BLaER1 treated with 17β-estradiol and CSF1 and Interleukin-3, amounts not matched to agents 10 nM and 100 nM (cell line): Measurements from ENCODE around the gene PARG.
"Not testable (repeated sequence)": the region's sequence is repeated elsewhere in the genome, so short reads cannot be mapped to it uniquely, and the experiment has no call there.

Experiments
- H3K27ac ChIP-seq, 11 experiments: shearing (Covaris generic); formaldehyde crosslinking; 2 replicates each; pipeline ENCODE4 v1.8.1; 2022
- H3K27me3 ChIP-seq, 11 experiments: shearing (Covaris generic); formaldehyde crosslinking; 2 replicates each; pipeline ENCODE4 v1.8.1; 2022
- H3K36me3 ChIP-seq, 11 experiments: shearing (Covaris generic); formaldehyde crosslinking; 2 replicates each; pipeline ENCODE4 v1.8.1; 2022
- H3K4me1 ChIP-seq, 10 experiments: shearing (Covaris generic); formaldehyde crosslinking; 2 replicates each; pipeline ENCODE4 v1.8.1; 2022
- H3K4me2 ChIP-seq, 11 experiments: shearing (Covaris generic); formaldehyde crosslinking; 2 replicates each; pipeline ENCODE4 v1.8.1; 2022
- H3K4me3 ChIP-seq, 10 experiments: shearing (Covaris generic); formaldehyde crosslinking; 2 replicates each; pipeline ENCODE4 v1.8.1; 2022
- H3K9ac ChIP-seq, 11 experiments: shearing (Covaris generic); formaldehyde crosslinking; 2 replicates each; pipeline ENCODE4 v1.8.1; 2022
- H3K9me3 ChIP-seq, 11 experiments: shearing (Covaris generic); formaldehyde crosslinking; replicated peaks in 1 of 11; 2 replicates each; pipeline ENCODE4 v1.8.1; 2022
- H4K20me1 ChIP-seq, 11 experiments: shearing (Covaris generic); formaldehyde crosslinking; 2 replicates each; pipeline ENCODE4 v1.8.1; 2022
- Cebpa-rat ChIP-seq, 11 experiments: shearing (Covaris generic); IDR thresholded peaks; 2 replicates each; pipeline ENCODE4 v1.8.1; 2022

Gene PARG

GRCh38 chr10:49775014-49775413, 166.8 kb downstream of the PARG start:
- Histone ChIP-seq H3K4me3 (no peak overlapping the region), H3K27ac (no peak overlapping the region), H3K36me3 (no peaks in the 10 kb centered on the region), H3K9me3 (peaks cover 0 to 6% (median 0%) of the 10 kb centered on the region in 11 experiments; a peak in 1 of 22 replicates), H4K20me1 (no peaks in the 10 kb centered on the region), H3K4me2 (no peak overlapping the region), H3K9ac (no peak overlapping the region), H3K27me3 (no peaks in the 10 kb centered on the region), H3K4me1 (peaks cover 0 to 4% (median 0%) of the 10 kb centered on the region in 10 experiments; a peak in 1 of 20 replicates)
- no peak for TF ChIP-seq Cebpa-rat (IDR thresholded peaks at IDR 0.05)

GRCh38 chr10:49772944-49773343, 168.9 kb downstream of the PARG start:
- not testable (repeated sequence) for H3K27ac ChIP-seq, H4K20me1 ChIP-seq, H3K9ac ChIP-seq, H3K27me3 ChIP-seq, H3K4me3 ChIP-seq, H3K4me2 ChIP-seq, H3K4me1 ChIP-seq, H3K36me3 ChIP-seq
- peaks cover 0 to 11% (median 5%) of the 10 kb centered on the region in 11 experiments; a peak in 9 of 22 replicates for H3K9me3 ChIP-seq

GRCh38 chr10:49771046-49771445, 170.8 kb downstream of the PARG start:
- not testable (repeated sequence) for H3K36me3 ChIP-seq, H3K4me2 ChIP-seq, H3K4me1 ChIP-seq

GRCh38 chr10:49769692-49770091, 172.1 kb downstream of the PARG start:
- Histone ChIP-seq H3K27me3 (no peaks in the 10 kb centered on the region), H3K36me3 (no peaks in the 10 kb centered on the region), H3K27ac (no peak overlapping the region)

More at GRCh38 chr10:49771046-49771445, 170.8 kb downstream of the PARG start:
- H3K9ac ChIP-seq, H3K4me3 ChIP-seq, H3K27me3 ChIP-seq, H3K27ac ChIP-seq, H4K20me1 ChIP-seq: not testable (repeated sequence)
- H3K9me3 ChIP-seq, result peaks cover 4 to 21% (median 13%) of the 10 kb centered on the region in 11 experiments; a peak in 12 of 22 replicates

GRCh38 chr10:49768731-49769130, 173.1 kb downstream of the PARG start:
- Histone ChIP-seq H3K4me1 (peaks cover 0 to 4% (median 0%) of the 10 kb centered on the region in 10 experiments; a peak in 1 of 20 replicates), H3K4me3 (no peak overlapping the region), H3K36me3 (no peaks in the 10 kb centered on the region), H3K9me3 (peaks cover 4 to 21% (median 13%) of the 10 kb centered on the region in 11 experiments; a peak in 12 of 22 replicates), H3K4me2 (no peak overlapping the region), H3K9ac (no peak overlapping the region), H3K27me3 (no peaks in the 10 kb centered on the region), H3K27ac (no peak overlapping the region), H4K20me1 (0 out of 22 replicates have a peak, but pooled peaks cover 0 to 2% (median 0%) of the 10 kb centered on the region in 11 experiments)
- no peak for TF ChIP-seq Cebpa-rat (IDR thresholded peaks at IDR 0.05)

More at GRCh38 chr10:49769692-49770091, 172.1 kb downstream of the PARG start:
- Histone ChIP-seq H3K4me2 (no peak overlapping the region), H3K4me3 (no peak overlapping the region), H3K4me1 (peaks cover 0 to 4% (median 0%) of the 10 kb centered on the region in 10 experiments; a peak in 1 of 20 replicates), H3K9me3 (peaks cover 4 to 21% (median 13%) of the 10 kb centered on the region in 11 experiments; a peak in 12 of 22 replicates), H3K9ac (no peak overlapping the region), H4K20me1 (no peaks in the 10 kb centered on the region)
- TF ChIP-seq Cebpa-rat (IDR thresholded peaks at IDR 0.05), result no peak

- no peak for TF ChIP-seq Cebpa-rat (IDR thresholded peaks at IDR 0.05)
- H4K20me1 ChIP-seq, result 0 out of 22 replicates have a peak, but pooled peaks cover 0 to 6% (median 0%) of the 10 kb centered on the region in 11 experiments
- no peak overlapping the region for H3K27ac ChIP-seq
- no peak overlapping the region for H3K4me2 ChIP-seq
- H3K9me3 ChIP-seq, result peaks cover 4 to 21% (median 13%) of the 10 kb centered on the region in 11 experiments; a peak in 12 of 22 replicates
- H3K27me3 ChIP-seq, result no peaks in the 10 kb centered on the region
- no peak overlapping the region for H3K9ac ChIP-seq
- no peaks in the 10 kb centered on the region for H3K36me3 ChIP-seq
- H3K4me3 ChIP-seq, result no peak overlapping the region
- peaks cover 0 to 4% (median 0%) of the 10 kb centered on the region in 10 experiments; a peak in 1 of 20 replicates for H3K4me1 ChIP-seq
These were observed 173.5 kb downstream of the PARG start for GRCh38 chr10:49768329-49768728.
